GM12878 (cell line): ENCODE measurements around the gene BTK. TPM values are rescaled to one million over a fixed set of nuclear protein-coding genes. Genes with fewer than 3 reads are reported as not detected.

Source experiments
- CEBPZ ChIP-seq: fragments of 150-350 bp; IDR thresholded peaks from 2 replicates; pipeline ENCODE4 v1.6.1; 2016; ENCODE audit warnings: low read depth, low read length
- CREM ChIP-seq: IDR thresholded peaks from 2 replicates; pipeline ENCODE4 v1.6.1; 2014; ENCODE audit warnings: antibody characterized with exemption, low read depth
- EGR1 ChIP-seq, 2 experiments: IDR thresholded peaks; 1 replicate in 1 of 2; 2 replicates in 1 of 2; pipeline ENCODE4 v1.6.1; 2011 to 2012; ENCODE audit warnings: low read depth in 2 of 2, low read length in 2 of 2, borderline replicate concordance in 1 of 2, mild to moderate bottlenecking in 1 of 2, moderate library complexity in 1 of 2
- ETV6 ChIP-seq, 2 experiments: fragments of 450-650 bp in 1 of 2; IDR thresholded peaks in 1 of 2; conservative IDR thresholded peaks in 1 of 2; 2 replicates each; pipeline ENCODE4 v1.6.1; 2014; ENCODE audit warnings: antibody characterized with exemption in 1 of 2, borderline replicate concordance in 1 of 2, low read depth in 1 of 2, mild to moderate bottlenecking in 1 of 2, moderate library complexity in 1 of 2
- HDGF ChIP-seq: fragments of 450-650 bp; IDR thresholded peaks from 2 replicates; pipeline ENCODE4 v1.6.1; 2016; ENCODE audit warnings: antibody characterized with exemption
- IRF3 ChIP-seq: fragments of 450-650 bp; IDR thresholded peaks from 2 replicates; pipeline ENCODE4 v1.6.1; 2014; ENCODE audit warnings: mild to moderate bottlenecking
- KDM1A ChIP-seq: fragments of 200-600 bp; sonication (generic); IDR thresholded peaks from 2 replicates; pipeline ENCODE4 v1.6.1; 2016; ENCODE audit warnings: borderline replicate concordance
- MEF2B ChIP-seq: fragments of 450-650 bp; IDR thresholded peaks from 2 replicates; pipeline ENCODE4 v1.6.1; 2018; ENCODE audit warnings: mild to moderate bottlenecking, moderate library complexity; ENCODE audit not compliant: partially characterized antibody, poor library complexity, severe bottlenecking
- NBN ChIP-seq: fragments of 450-650 bp; IDR thresholded peaks from 2 replicates; pipeline ENCODE4 v1.6.1; 2016
- NFIC ChIP-seq: IDR thresholded peaks from 2 replicates; pipeline ENCODE4 v1.6.1; 2012; ENCODE audit warnings: low read depth, mild to moderate bottlenecking, inconsistent platforms, low read length, moderate library complexity
- NKRF ChIP-seq: fragments of 450-650 bp; conservative IDR thresholded peaks from 2 replicates; pipeline ENCODE4 v1.6.1; 2017; ENCODE audit warnings: mild to moderate bottlenecking, moderate library complexity
- PAX5 ChIP-seq: IDR thresholded peaks from 2 replicates; pipeline ENCODE4 v1.6.1; 2011; ENCODE audit warnings: low read depth, low read length, borderline replicate concordance
- POU2F2 ChIP-seq: IDR thresholded peaks from 3 replicates; pipeline ENCODE4 v1.6.1; 2011; ENCODE audit warnings: low read depth, mild to moderate bottlenecking, low read length, borderline replicate concordance
- RCOR1 ChIP-seq: conservative IDR thresholded peaks from 2 replicates; pipeline ENCODE4 v1.6.1; 2012; ENCODE audit warnings: low read depth, low read length, improper control_type of control experiment
- RUNX3 ChIP-seq: IDR thresholded peaks from 2 replicates; pipeline ENCODE4 v1.6.1; 2012; ENCODE audit warnings: low read length, inconsistent platforms
- SMAD5 ChIP-seq: IDR thresholded peaks from 2 replicates; pipeline ENCODE4 v1.6.1; 2016; ENCODE audit warnings: antibody characterized with exemption, low read depth
- ZNF207 ChIP-seq: fragments of 450-650 bp; IDR thresholded peaks from 2 replicates; pipeline ENCODE4 v1.6.1; 2014; ENCODE audit warnings: antibody characterized with exemption, mild to moderate bottlenecking, borderline replicate concordance
- ZNF384 ChIP-seq: IDR thresholded peaks from 2 replicates; pipeline ENCODE4 v1.6.1; 2012; ENCODE audit warnings: low read depth, mild to moderate bottlenecking, low read length, improper control_type of control experiment, borderline replicate concordance
- polyA plus RNA-seq, 11 experiments: library from polyadenylated mRNA; depleted of rRNA in 4 of 11; unstranded in 6 of 11; stranded (reverse) in 5 of 11; fragments of >200 nt; fragmentation: Nextera tagmentation in 4 of 11; fragmentation: Illumina TruSeq in 1 of 11; extraction: Ambion mirVana in 4 of 11; extraction: Trizol in 1 of 11; gene quantifications; 1 replicate in 1 of 11; 2 replicates in 10 of 11; pipeline versions ENCODE4 v1.2.1 to v1.2.3, GENCODE V29; 2011 to 2016; ENCODE audit warnings: inconsistent platforms in 2 of 11, missing spikeins in 2 of 11, low read depth in 1 of 11
- total RNA-seq, 4 experiments: library from RNA; depleted of rRNA in 3 of 4; stranded (reverse); fragments of >200 nt in 3 of 4; fragmentation: Illumina TruSeq in 1 of 4; extraction: Trizol in 1 of 4; gene quantifications; 2 replicates each; pipeline versions ENCODE4 v1.2.1 to v1.2.3, GENCODE V29; 2013 to 2021
- TF ChIP-seq, protein P1 (sequence below): IDR thresholded peaks from 2 replicates; pipeline ENCODE4 v1.6.1; 2011; ENCODE audit warnings: mild to moderate bottlenecking, low read depth, low read length, moderate library complexity; ENCODE audit not compliant: insufficient replicate concordance
- TF ChIP-seq, protein P2 (sequence below): fragments of 450-650 bp; IDR thresholded peaks from 2 replicates; pipeline ENCODE4 v1.6.1; 2016; ENCODE audit warnings: mild to moderate bottlenecking

Gene BTK
- total and polyA plus RNA-seq, 10 of the 15 experiments (the other 5 are each of a cell fraction or from before 2014, with no cell fraction given): 24.0 to 154 (median 88.9) TPM

- peak; percentile 39; the same call in 1 of the 2 replicates for TF ChIP-seq SMAD5
- no peak for TF ChIP-seq IRF3
- TF ChIP-seq NFIC: no peak
- 0 out of 2 replicates have a peak, but pooled peaks have one; percentile 55 for TF ChIP-seq NBN
- peak; percentile 53 for TF ChIP-seq ZNF384
- TF ChIP-seq CREM: peak; percentile 27; the same call in 1 of the 2 replicates
- 0 out of 4 replicates have a peak, but pooled peaks of 1 of the 2 experiments have one; percentile 19 for TF ChIP-seq ETV6 (conservative IDR thresholded peaks at IDR 0.05 in 1 of 2, IDR thresholded peaks at IDR 0.05 in 1 of 2; ENCODE audit: borderline replicate concordance in 1 of 2, low read depth in 1 of 2)
- no peak for TF ChIP-seq HDGF
- 0 out of 3 replicates have a peak, but pooled peaks have one; percentile 7 for TF ChIP-seq POU2F2
- TF ChIP-seq, protein P1, sequence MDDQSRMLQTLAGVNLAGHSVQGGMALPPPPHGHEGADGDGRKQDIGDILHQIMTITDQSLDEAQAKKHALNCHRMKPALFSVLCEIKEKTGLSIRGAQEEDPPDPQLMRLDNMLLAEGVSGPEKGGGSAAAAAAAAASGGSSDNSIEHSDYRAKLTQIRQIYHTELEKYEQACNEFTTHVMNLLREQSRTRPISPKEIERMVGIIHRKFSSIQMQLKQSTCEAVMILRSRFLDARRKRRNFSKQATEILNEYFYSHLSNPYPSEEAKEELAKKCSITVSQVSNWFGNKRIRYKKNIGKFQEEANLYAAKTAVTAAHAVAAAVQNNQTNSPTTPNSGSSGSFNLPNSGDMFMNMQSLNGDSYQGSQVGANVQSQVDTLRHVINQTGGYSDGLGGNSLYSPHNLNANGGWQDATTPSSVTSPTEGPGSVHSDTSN: no peak
- TF ChIP-seq EGR1 (IDR thresholded peaks at IDR 0.05; ENCODE audit: borderline replicate concordance in 1 of 2, low read depth in 2 of 2, low read length in 2 of 2): peak in 1 of 2 experiments; percentile 57; a peak in 1 of 3 replicates
- TF ChIP-seq MEF2B: no peak
- TF ChIP-seq RCOR1: no peak
- no peak for TF ChIP-seq ZNF207
- no peak for TF ChIP-seq CEBPZ
- TF ChIP-seq, protein P2, sequence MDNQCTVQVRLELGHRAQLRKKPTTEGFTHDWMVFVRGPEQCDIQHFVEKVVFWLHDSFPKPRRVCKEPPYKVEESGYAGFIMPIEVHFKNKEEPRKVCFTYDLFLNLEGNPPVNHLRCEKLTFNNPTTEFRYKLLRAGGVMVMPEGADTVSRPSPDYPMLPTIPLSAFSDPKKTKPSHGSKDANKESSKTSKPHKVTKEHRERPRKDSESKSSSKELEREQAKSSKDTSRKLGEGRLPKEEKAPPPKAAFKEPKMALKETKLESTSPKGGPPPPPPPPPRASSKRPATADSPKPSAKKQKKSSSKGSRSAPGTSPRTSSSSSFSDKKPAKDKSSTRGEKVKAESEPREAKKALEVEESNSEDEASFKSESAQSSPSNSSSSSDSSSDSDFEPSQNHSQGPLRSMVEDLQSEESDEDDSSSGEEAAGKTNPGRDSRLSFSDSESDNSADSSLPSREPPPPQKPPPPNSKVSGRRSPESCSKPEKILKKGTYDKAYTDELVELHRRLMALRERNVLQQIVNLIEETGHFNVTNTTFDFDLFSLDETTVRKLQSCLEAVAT: 0 out of 2 replicates have a peak, but pooled peaks have one; percentile 28
- no peak for TF ChIP-seq NKRF
- peak; percentile 61 for TF ChIP-seq RUNX3
- no peak for TF ChIP-seq PAX5
- TF ChIP-seq KDM1A: no peak
These were observed at the start of gene BTK (continued) for GRCh38 chrX:101385795-101386541.
